Posterior cingulate gyrus (tissue), 11 donors: ENCODE results near the gene EFCAB9.

ENCODE experiments used
- DNase-seq, 10 donors: peaks; one replicate each; pipeline versions ENCODE4 v3.0.0 to v3.0.0-alpha.2; 2020 to 2021; ENCODE audit warnings: mixed read lengths in 3 of 10
- intact Hi-C: fragments of 100-400 bp; cut with DNase I; formaldehyde crosslinking; loops from one replicate; pipeline ENCODE4 v1.15.1; 2023

EFCAB9 gene

GRCh38 chr5:172224996-172225395 lies 31.0 kb downstream of the EFCAB9 start:
- DNase-seq, result no peak
- intact Hi-C loops, result no loop called here

GRCh38 chr5:172229904-172230303 lies 35.9 kb downstream of the EFCAB9 start:
- intact Hi-C loops, result no loop called here
- DNase-seq, result no peak

DNA sequence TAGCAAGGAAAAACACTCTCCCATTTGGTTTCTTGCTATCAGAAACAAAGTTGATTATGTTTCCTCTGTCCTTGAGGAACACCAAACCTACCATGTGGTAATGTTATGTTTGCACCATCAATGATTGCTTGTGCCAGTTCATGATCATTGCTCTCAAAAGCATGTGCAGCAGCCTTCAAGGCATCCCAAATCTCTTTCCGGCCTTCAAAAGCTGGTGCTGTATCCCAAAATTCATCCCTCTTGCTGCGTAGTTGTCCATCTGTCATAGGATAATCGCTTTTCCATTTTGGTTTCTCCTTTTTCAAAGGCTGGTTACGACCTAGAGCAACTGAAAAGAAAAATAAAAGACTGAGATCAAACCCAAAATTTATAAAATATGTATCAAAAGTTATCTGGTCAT lies 40.1 kb downstream of the EFCAB9 start:
- intact Hi-C loops, result no loop called here
- no peak for DNase-seq

- intact Hi-C loops, result no loop called here
- DNase-seq, result no peak
These were observed 41.3 kb downstream of the EFCAB9 start for GRCh38 chr5:172235132-172235780.

DNA sequence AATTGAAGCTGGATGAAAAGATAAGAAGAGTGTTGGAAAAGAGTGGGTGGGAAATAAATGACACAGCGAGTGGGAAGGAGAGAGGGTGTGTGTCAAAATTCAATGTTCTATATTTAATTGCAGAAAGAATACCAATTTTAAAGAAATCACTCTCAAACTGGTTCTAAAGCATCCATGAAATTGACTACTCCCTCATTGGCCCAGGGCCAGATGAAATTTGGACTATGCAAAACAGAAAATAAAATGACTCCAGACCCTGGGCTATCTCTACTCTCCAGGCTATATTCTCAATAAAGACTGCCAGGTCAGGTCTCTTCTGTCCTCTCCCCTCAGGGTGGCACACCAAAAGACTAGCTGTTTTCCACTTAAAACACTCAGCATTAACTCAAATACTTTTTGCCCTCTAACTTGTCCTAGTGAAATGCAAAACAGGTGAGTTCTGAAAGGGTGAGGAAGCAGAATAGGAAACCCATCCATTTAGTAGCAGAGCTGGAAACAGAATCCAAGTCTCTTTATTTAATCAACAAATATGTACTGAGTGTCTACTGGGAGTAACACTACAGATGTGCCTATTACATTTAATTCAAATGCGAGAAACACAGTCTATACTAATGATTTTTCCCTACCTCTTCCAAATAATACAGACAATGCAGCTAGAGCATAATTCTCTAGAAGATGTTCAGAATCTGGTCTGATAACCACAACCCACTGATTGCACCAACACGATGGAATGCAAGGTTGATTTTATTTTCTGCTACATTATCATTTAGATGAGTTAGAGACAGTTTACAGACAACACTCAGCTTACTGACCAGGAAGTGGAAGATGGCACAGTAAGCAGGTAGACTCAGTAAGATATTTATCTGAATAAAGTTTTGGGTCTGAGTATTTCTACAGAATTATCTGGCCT lies 42.1 kb downstream of the EFCAB9 start:
- DNase-seq, result no peak
- intact Hi-C loops, result no loop called here

GRCh38 chr5:172238334-172238733 lies 44.4 kb downstream of the EFCAB9 start:
- DNase-seq, result no peak
- intact Hi-C loops, result no loop called here

- intact Hi-C loops, result no loop called here
- DNase-seq, result no peak
These were observed 49.3 kb downstream of the EFCAB9 start for GRCh38 chr5:172243302-172243701.

DNA sequence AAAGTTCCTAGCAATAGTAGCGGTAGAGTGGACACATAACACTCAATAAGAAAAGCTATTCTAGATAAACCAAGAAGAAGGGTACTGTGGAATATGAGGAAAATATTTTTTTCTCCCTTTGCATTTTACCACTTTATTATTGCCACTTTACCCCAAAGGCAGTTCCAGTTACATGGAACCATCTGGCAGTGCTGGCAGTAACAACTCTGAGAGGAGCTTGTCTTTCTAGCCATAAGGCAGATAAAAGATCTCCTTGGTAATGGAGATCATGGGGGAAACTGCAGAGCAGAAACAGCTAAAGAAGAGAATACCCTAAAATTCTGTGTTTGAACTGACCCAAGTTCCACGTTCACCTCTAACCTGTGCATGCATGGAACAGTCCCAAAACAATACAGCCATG lies 51.1 kb downstream of the EFCAB9 start:
- intact Hi-C loops, result no loop called here
- no peak for DNase-seq

DNA sequence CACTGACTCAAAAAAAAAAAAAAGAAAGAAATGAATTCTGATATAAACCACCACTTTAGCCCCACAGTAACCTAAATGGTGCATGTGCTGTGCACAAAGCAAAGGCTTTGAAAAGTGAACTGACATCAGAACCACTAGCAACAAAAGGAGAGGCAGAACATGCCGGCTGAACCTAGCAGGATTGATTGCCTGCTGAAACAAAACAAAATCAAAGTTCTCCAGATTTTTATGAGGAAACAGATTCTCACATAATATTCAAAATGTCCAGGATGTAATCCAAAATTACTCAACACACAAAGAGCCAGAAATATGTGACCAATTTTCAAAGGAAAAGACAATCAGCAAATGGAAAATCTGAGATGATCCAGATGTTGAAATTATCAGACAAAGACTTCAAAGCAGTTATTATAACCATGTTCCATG lies 51.7 kb downstream of the EFCAB9 start:
- intact Hi-C loops, result no loop called here
- DNase-seq, result no peak

GRCh38 chr5:172248637-172249036 lies 54.7 kb downstream of the EFCAB9 start:
- intact Hi-C loops, result no loop called here
- no peak for DNase-seq

GRCh38 chr5:172251419-172251818 lies 57.4 kb downstream of the EFCAB9 start:
- intact Hi-C loops, result no loop called here
- DNase-seq, result no peak

- intact Hi-C loops, result no loop called here
- DNase-seq, result no peak
These were observed 58.5 kb downstream of the EFCAB9 start for GRCh38 chr5:172252501-172252900.
